Lower leg skin (tissue), 3 donors: ENCODE measurements around the gene STRA6.

Experiments
- CTCF ChIP-seq, 3 donors: fragments of 450-650 bp; IDR thresholded peaks; one replicate each; pipeline ENCODE4 v1.5.1; 2016; ENCODE audit warnings: antibody characterized with exemption in 3 of 3, mild to moderate bottlenecking in 3 of 3, moderate library complexity in 2 of 3
- POLR2A ChIP-seq, 2 donors: fragments of 450-650 bp; IDR thresholded peaks; one replicate each; pipeline ENCODE4 v1.6.1; 2016 to 2017; ENCODE audit warnings: antibody characterized with exemption in 2 of 2, mild to moderate bottlenecking in 1 of 2, moderate library complexity in 1 of 2

- TF ChIP-seq CTCF (IDR thresholded peaks at IDR 0.05) (no peak), POLR2A (IDR thresholded peaks at IDR 0.05) (no peak)
Observed at GRCh38 chr15:74192751-74193150, 9.8 kb downstream of the STRA6 start.
